NB4 (cell line): ENCODE measurements around the gene KCNAB2.

Experiments
- POLR2A ChIP-seq: IDR thresholded peaks from 2 replicates; pipeline ENCODE4 v1.6.1; 2011; ENCODE audit warnings: mild to moderate bottlenecking; ENCODE audit not compliant: insufficient read length; ENCODE audit errors: extremely low read depth
- TF ChIP-seq, protein P1 (sequence below): IDR thresholded peaks from one replicate; pipeline ENCODE4 v1.5.1; 2012; ENCODE audit warnings: low read depth, low read length

DNA sequence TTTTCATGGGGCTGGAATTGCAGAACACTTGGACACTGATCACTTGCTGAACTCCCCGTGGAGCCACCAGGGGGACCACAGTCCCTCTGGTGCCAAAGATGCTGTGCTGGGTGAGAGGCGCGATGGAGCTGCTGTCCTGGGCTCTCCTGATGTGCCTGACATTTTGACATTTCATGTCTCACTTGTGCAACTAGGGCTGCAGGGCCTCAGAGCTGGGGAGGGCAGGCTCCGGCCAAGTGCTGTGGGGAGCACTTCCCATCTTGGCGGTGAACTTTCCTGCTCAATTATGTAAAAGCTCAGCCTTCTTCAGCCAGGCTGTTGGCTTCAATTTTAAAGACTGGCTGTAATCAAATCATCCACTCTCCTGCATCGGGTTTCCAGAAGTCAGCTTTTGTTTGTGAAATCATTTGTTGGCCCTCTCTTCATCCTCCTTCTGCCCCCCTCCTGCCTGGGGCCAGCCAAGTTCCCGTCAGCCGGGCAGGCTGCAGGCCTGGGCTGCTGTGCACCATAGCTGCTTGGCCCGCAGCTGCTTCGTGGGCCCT lies 36.8 kb downstream of the KCNAB2 start:
- TF ChIP-seq, protein P1, sequence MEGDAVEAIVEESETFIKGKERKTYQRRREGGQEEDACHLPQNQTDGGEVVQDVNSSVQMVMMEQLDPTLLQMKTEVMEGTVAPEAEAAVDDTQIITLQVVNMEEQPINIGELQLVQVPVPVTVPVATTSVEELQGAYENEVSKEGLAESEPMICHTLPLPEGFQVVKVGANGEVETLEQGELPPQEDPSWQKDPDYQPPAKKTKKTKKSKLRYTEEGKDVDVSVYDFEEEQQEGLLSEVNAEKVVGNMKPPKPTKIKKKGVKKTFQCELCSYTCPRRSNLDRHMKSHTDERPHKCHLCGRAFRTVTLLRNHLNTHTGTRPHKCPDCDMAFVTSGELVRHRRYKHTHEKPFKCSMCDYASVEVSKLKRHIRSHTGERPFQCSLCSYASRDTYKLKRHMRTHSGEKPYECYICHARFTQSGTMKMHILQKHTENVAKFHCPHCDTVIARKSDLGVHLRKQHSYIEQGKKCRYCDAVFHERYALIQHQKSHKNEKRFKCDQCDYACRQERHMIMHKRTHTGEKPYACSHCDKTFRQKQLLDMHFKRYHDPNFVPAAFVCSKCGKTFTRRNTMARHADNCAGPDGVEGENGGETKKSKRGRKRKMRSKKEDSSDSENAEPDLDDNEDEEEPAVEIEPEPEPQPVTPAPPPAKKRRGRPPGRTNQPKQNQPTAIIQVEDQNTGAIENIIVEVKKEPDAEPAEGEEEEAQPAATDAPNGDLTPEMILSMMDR = peak; percentile 29
- TF ChIP-seq POLR2A = no peak
